GM23248 (cell line): Measurements from ENCODE around the gene ITGA11. TPM values are rescaled to one million over a fixed set of nuclear protein-coding genes. Genes with fewer than 3 reads are reported as not detected.
A peak's percentile ranks its signal among the peaks of the same experiment; 100 is the strongest.

Experiments used
- DNase-seq: peaks from one replicate; pipeline ENCODE4 v3.0.0-alpha.2; 2015
- H2AFZ ChIP-seq: fragments of 200-600 bp; sonication (generic); 2 replicates; pipeline ENCODE4 v1.6.1; 2016; ENCODE audit warnings: antibody characterized with exemption
- H3F3A ChIP-seq: fragments of 200-600 bp; sonication (generic); 2 replicates; pipeline ENCODE4 v1.6.1; 2016; ENCODE audit warnings: mild to moderate bottlenecking, antibody characterized with exemption, mixed run types; ENCODE audit not compliant: insufficient read depth
- H3K27ac ChIP-seq: fragments of 200-600 bp; sonication (generic); 2 replicates; pipeline ENCODE4 v1.5.1; 2016; ENCODE audit warnings: mild to moderate bottlenecking
- H3K27me3 ChIP-seq: fragments of 200-600 bp; sonication (generic); replicated peaks from 2 replicates; pipeline ENCODE4 v1.6.1; 2016; ENCODE audit warnings: mild to moderate bottlenecking; ENCODE audit not compliant: insufficient read depth
- H3K36me3 ChIP-seq: fragments of 200-600 bp; sonication (generic); 2 replicates; pipeline ENCODE4 v1.6.1; 2016; ENCODE audit warnings: low read depth, mild to moderate bottlenecking
- H3K4me1 ChIP-seq: fragments of 200-600 bp; sonication (generic); 2 replicates; pipeline ENCODE4 v1.6.1; 2016; ENCODE audit warnings: mild to moderate bottlenecking; ENCODE audit not compliant: insufficient read depth
- H3K4me2 ChIP-seq: fragments of 200-600 bp; sonication (generic); one replicate; pipeline ENCODE4 v1.6.1; 2016; ENCODE audit warnings: mild to moderate bottlenecking; ENCODE audit not compliant: unreplicated experiment
- H3K4me3 ChIP-seq: fragments of 200-600 bp; sonication (generic); 2 replicates; pipeline ENCODE4 v1.5.1; 2016; ENCODE audit warnings: mild to moderate bottlenecking
- H3K79me2 ChIP-seq: fragments of 200-600 bp; sonication (generic); 2 replicates; pipeline ENCODE4 v1.6.1; 2016; ENCODE audit warnings: mild to moderate bottlenecking; ENCODE audit not compliant: insufficient read depth
- H3K9ac ChIP-seq: fragments of 200-600 bp; sonication (generic); 2 replicates; pipeline ENCODE4 v1.6.1; 2016; ENCODE audit warnings: mild to moderate bottlenecking
- H3K9me2 ChIP-seq: fragments of 200-600 bp; sonication (generic); 2 replicates; pipeline ENCODE4 v1.6.1; 2016; ENCODE audit warnings: mixed run types, mild to moderate bottlenecking, moderate library complexity; ENCODE audit not compliant: insufficient read depth
- H3K9me3 ChIP-seq: fragments of 200-600 bp; sonication (generic); one replicate; pipeline ENCODE4 v1.6.1; 2017; ENCODE audit warnings: low read depth
- H4K20me1 ChIP-seq: fragments of 200-600 bp; sonication (generic); 2 replicates; pipeline ENCODE4 v1.6.0; 2016; ENCODE audit not compliant: insufficient read depth
- EZH2 ChIP-seq: fragments of 200-600 bp; sonication (generic); IDR thresholded peaks from 2 replicates; pipeline ENCODE4 v1.6.1; 2018; ENCODE audit warnings: antibody characterized with exemption, mild to moderate bottlenecking; ENCODE audit not compliant: insufficient read depth, poor library complexity, severe bottlenecking
- EZH2phosphoT487 ChIP-seq: fragments of 200-600 bp; sonication (generic); IDR thresholded peaks from 2 replicates; pipeline ENCODE4 v1.6.1; 2018; ENCODE audit warnings: antibody characterized with exemption, moderate library complexity, mild to moderate bottlenecking, low read depth; ENCODE audit not compliant: insufficient read depth
- WGBS, 2 experiments: methylation state at CpG; one replicate each; pipeline ENCODE4 v1.1.6; 2015 to 2017; ENCODE audit warnings: low lambda C conversion rate in 2 of 2, low coverage in 1 of 2; ENCODE audit errors: missing lambda C conversion rate in 2 of 2; 5-methylcytosine and 5-hydroxymethylcytosine counted together
- in situ Hi-C: fragments of 300-500 bp; cut with MboI; formaldehyde crosslinking; loops from 2 replicates; pipeline ENCODE4 v1.15.0; 2020
- polyA plus RNA-seq: library from polyadenylated mRNA; unstranded; fragments of >200 nt; fragmentation: Nextera tagmentation; extraction: Ambion mirVana; gene quantifications from 2 replicates; pipeline ENCODE4 v1.2.1, GENCODE V29; 2016
- total RNA-seq: library from RNA; depleted of rRNA; stranded (reverse); fragments of >200 nt; shearing (Covaris generic); gene quantifications from 2 replicates; pipeline ENCODE4 v1.2.3, GENCODE V29; 2014

Gene ITGA11
- total and polyA plus RNA-seq, 2 experiments from 2014 or later, result 312 to 352 TPM

GRCh38 chr15:68307131-68307928, 124.6 kb downstream of the ITGA11 start:
- Histone ChIP-seq H3K27me3 (no peaks in the 10 kb centered on the region), H3K9ac (no peak overlapping the region), H3K79me2 (no peaks in the 10 kb centered on the region), H3K4me1 (peaks cover 17% of the 10 kb centered on the region), H3K27ac (no peak overlapping the region), H3K4me3 (no peak overlapping the region), H2AFZ (no peak overlapping the region), H3K9me2 (no peaks in the 10 kb centered on the region), H4K20me1 (no peaks in the 10 kb centered on the region), H3K36me3 (peaks cover 47% of the 10 kb centered on the region), H3K9me3 (no peaks in the 10 kb centered on the region), H3K4me2 (no peak overlapping the region), H3F3A (peaks cover 41% of the 10 kb centered on the region)
- no peak for DNase-seq
- in situ Hi-C loops, result loop anchor here (10.0 kb wide), 1 partner anchor 237 kb away; no protein-coding TSS in a partner anchor
- TF ChIP-seq EZH2, result no peak
- TF ChIP-seq EZH2phosphoT487, result no peak
- 67 to 72% methylated on average over 14 of the region's 14 CpGs for whole genome bisulfite sequencing, 2 experiments

GRCh38 chr15:68305420-68305871, 126.5 kb downstream of the ITGA11 start:
- in situ Hi-C loops, result loop anchor here (10.0 kb wide), 1 partner anchor 239 kb away; no protein-coding TSS in a partner anchor
- H3K9me2 ChIP-seq, result no peaks in the 10 kb centered on the region
- no peaks in the 10 kb centered on the region for H3K9me3 ChIP-seq
- no peaks in the 10 kb centered on the region for H4K20me1 ChIP-seq
- no peaks in the 10 kb centered on the region for H3K27me3 ChIP-seq
- no peak overlapping the region for H3K9ac ChIP-seq
- H3K27ac ChIP-seq, result no peak overlapping the region
- H2AFZ ChIP-seq, result no peak overlapping the region
- H3K36me3 ChIP-seq, result peaks cover 36% of the 10 kb centered on the region
- H3K4me3 ChIP-seq, result no peak overlapping the region
- H3K79me2 ChIP-seq, result no peaks in the 10 kb centered on the region
- peaks cover 49% of the 10 kb centered on the region for H3F3A ChIP-seq
- no peak overlapping the region for H3K4me2 ChIP-seq
- TF ChIP-seq EZH2phosphoT487 (no peak), EZH2 (no peak)
- WGBS, 2 experiments, result 68% methylated on average over 6 of the region's 6 CpGs
- peaks cover 17% of the 10 kb centered on the region for H3K4me1 ChIP-seq
- DNase-seq, result no peak

- TF ChIP-seq EZH2 (no peak), EZH2phosphoT487 (no peak)
- in situ Hi-C loops, result loop anchor here (10.0 kb wide), 1 partner anchor 240 kb away; no protein-coding TSS in a partner anchor
- Histone ChIP-seq H3K36me3 (peaks cover 35% of the 10 kb centered on the region), H2AFZ (no peak overlapping the region), H4K20me1 (no peaks in the 10 kb centered on the region), H3K9me2 (no peaks in the 10 kb centered on the region), H3K4me1 (peaks cover 23% of the 10 kb centered on the region), H3K27ac (peak overlapping the region; percentile 50), H3K9me3 (no peaks in the 10 kb centered on the region), H3K9ac (peak overlapping the region; percentile 34; the same call in 1 of the 2 replicates), H3K4me2 (no peak overlapping the region), H3K27me3 (no peaks in the 10 kb centered on the region), H3F3A (peaks cover 50% of the 10 kb centered on the region), H3K4me3 (no peak overlapping the region), H3K79me2 (no peaks in the 10 kb centered on the region)
- 86% methylated on average over 15 of the region's 15 CpGs for WGBS, 2 experiments
- DNase-seq, result no peak
These were observed 127.2 kb downstream of the ITGA11 start for GRCh38 chr15:68304589-68305337.
